Fibroblast of upper back skin (primary cell): ENCODE data around the gene POLR3A.

Source experiments
- DNase-seq: peaks from one replicate; pipeline ENCODE4 v3.0.0-alpha.2; 2013

Gene POLR3A

DNA sequence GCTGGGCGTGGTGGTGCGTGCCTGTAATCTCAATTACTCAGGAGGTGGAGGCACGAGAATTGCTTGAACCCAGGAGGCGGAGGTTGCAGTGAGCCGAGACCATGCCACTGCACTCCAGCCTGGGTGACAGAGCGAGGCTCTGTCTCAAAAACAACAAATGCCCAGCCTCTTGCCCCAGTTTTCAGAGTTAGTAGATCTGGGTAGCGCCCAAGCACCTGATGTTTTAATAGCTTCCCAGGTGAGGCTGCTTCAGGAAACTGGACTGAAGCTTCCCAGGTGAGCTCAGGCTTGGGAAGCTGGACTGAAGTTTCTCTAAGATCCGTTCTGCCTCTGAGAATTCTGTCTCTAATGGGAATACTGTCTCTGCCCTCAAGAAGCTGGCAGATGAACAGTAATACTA, 16.5 kb upstream of the POLR3A start:
- DNase-seq, result no peak

DNA sequence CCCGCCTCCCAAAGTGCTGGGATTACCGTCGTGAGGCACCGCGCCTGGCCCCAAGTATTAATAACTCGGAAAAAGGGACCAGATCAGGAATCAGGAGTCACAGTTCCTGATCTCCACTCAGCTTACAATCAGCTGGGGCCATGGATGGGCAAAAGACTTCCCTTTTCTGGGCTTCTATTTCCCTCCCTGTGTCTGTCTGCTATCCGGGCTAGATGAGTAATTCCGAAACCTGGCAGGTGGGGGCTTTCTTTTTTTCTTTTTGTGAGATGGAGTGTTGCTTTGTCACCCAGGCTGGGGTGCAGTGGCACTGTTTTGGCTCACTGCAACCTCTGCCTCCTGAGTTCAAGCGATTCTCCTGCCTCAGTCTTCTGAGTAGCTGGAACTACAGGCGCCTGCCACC, 15.9 kb upstream of the POLR3A start:
- DNase-seq, result no peak

DNA sequence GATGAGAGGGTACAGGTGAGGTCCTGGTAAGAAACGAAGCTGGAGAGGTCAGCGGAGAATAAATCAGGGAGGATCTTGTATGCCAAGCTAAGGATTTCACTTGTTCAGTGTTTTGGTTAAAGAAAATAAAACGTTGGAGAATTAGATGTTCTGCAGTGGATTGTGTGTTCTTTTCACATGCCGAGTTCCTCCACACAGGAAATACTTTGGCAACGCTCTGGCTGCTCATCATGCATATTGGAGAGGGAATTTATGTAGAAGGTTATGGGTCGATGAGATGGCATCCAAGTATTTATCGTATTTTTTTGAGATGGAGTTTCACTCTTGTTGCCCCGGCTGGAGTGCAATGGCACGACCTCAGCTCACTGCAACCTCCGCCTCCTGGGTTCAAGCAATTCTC, 15.4 kb upstream of the POLR3A start:
- no peak for DNase-seq

DNA sequence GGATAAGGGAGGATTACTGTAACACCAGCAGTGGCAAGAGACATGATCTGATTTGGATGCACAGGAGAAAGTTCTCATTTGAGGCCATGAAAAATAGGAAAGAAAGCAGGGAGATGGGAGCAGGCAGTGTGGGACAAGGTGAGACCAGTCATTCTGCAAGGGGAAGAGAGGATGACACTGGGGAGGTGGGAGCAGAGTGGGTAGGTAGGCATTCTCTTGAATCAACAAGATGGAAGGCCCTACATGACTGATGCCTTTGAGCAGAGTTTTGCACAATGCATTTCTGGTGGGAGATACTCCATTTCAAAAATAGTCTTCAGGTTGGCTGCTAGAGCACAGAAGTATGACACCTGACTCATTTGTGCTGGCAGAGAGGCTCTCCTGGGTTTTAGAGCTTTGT, 14.9 kb upstream of the POLR3A start:
- no peak for DNase-seq

DNA sequence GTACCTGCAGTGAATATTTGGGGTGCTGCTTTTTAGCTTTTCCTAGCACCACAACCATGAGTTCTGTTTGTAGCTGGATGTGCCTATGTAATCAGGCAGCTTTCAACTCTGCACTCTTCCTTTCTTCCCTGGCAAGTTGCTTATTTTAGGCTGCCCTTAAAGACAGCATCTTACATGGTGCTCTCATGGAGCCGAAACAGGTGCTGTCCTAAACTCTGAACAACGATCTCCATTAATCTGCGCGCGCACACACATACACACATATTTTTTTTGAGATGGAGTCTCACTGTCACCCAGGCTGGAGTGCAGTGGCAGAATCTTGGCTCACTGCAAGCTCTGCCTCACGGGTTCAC, 13.4 kb upstream of the POLR3A start:
- no peak for DNase-seq

DNA sequence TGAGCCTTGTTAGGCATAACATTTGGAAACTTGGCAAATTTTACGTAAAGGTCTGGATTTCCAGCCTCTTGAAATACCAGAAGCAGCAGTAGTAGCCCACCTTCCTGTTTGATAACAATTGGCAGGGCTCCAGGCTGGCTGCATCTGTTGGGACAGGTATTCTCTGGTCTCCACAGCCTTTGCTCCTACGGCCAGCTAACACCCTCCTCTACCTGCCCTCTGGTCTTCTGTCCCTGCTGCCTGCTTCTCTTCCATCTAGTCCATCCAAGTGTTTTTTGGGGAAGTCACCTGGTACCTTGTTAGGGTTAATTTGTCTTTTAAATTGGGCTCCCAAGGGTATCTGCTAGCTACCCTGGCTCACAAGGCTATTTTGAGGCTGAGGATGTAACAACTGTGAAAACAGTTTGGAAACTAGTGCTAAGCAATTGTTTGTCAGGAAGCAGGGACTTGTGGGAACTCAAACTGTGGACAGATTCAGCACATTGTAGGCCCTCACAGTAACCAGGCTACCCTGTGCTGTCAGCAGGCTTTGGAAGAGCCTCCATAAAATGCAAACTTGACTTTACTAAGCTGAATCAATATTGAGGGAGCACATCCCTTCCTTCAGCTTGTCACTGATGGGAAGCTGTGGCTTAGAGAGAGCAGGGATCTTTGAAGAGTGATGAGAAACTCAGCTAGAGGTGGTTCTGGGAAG, 12.9 kb upstream of the POLR3A start:
- DNase-seq, result no peak

DNA sequence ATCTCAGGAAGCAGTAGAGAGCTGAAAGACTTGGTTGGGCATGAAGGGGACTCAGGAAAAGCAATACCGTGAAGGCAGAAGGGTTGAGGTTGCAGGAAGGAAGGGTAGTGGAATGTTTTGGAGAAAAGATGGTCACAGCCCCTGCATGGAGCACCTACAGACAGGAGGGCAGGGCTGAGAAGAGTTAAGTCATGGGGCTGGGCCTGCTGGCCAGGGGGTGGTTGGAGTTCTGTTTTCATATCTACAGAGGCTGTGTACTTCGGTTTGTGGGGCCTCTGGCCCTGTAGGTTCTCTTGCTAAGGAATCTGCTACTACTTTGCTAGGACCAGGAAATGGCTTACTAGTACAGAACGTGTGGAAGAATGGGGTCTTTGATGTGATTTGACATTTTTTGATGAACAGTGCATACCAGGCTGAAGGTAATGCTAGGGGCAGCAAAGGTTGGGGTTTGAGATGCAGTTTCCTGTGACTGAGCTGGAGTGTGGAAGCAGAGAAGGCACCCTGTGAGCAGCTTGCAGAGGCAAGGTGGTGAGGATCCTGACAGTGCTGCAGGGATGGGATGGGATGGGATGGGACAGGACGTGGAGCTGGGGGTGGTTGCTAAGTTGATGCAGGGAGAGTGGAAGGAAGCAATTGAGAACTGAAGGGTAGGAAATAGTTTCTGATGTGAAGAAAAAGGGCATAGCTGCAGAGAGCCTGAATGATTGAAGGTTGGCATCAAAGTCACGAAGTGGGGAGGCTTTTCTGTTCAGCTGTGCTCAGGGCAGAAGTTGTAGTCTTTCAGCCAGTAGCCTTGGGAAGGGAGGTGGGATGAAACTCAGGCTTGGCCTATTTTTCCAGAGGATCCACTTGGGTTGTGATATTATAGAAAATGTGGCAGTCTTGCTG, 12.1 kb upstream of the POLR3A start:
- no peak for DNase-seq

DNA sequence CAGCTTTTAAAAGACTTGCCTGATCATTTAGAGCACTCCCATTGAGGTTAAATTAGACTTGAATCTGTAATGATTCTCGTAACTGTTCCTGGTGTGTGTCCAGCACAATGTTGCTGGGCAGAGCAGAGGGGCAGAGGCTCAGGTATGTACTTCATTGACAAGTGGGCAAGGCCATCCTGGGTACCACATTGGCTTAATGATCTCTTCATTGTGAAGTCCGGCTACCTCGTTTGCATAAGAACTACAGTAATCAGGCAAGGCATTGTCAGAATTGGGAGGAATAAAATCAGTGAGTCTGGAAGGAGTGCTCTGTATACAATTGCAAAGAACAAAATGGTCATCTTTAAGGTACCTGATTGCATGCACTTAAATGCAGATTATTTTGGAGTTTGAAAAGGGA, 10.4 kb upstream of the POLR3A start:
- DNase-seq, result no peak

DNA sequence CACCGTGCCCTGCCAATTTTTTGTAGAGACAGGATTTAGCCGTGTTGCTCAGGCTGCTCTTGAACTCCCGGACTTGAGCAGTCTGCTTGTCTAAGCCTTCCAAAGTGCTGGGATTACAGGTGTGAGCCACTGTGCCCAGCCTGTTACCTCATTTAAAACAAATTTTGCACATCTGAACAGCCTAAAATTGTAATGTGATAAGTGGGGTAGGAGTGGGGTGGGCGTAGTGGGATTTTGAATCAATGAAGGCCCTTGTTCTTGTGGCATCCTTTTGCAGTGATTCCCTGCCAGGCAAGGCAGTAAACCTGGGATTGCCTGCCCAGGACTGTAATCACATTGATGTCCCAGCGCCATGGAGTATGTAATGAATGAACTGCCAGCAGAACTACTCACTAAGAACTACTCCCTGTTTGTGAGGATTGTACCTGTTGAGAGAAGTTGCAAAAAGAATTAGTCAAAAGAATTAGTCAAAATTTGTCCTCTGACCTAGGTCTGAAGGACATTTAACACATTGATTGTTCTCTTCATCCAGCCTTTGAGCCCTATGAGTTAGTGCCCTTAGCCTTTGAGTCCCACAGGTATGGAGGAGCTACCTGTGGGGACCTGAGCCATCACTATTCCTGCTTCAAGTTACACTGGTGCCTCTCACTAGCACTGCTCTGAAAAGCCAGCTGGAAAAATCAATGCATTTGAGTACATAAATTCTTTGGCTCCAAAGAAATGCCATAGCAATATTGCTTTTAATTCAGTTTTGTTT, 9.7 kb upstream of the POLR3A start:
- no peak for DNase-seq

DNA sequence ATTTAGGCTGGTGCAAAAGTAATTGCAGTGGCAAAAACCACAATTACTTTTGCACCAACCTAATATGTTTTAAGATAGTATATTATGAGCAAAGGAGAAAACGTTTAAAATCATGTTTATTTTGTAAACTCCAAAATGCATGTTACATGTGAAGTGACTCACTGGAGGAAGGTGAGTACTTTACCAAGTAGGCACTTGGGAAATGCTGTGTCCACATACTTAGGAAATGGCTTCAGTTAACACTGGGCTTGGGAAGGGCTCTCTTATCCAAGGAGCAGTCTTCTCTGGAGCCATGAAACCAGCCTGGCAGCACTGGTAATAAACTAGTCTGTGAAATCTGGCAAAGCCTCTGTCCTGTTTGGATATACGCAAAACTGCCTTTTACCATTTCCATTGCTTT, 8.8 kb upstream of the POLR3A start:
- no peak for DNase-seq

DNA sequence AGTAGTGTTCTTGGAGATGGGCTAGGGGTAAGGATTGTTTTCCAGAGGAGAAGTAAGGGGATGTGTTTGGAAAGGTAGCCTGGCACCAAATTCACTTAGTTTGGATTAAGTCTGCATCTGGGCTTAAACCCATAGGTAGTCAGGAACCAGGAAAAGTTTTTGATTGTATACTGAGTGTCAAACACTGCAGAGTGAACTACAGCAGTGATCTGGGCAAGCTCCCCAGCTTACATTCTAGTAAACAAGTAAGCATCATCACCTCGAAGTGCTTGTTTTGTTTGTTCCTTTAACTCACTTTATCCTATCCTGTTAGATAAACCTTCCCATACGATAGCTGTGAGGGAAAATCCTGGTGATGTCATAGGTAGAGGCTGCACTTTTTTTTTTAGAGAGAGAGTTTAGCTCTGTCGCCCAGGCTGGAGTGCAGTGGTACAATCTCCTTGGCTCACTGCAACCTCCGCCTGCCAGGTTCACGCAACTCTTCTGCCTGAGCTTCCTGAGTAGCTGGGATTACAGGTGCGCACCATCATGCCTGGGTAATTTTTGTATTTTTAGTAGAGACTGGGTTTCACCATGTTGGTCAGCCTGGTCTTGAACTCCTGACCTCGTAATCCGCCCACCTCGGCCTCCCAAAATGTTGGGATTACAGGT, 6.7 kb upstream of the POLR3A start:
- DNase-seq, result no peak

DNA sequence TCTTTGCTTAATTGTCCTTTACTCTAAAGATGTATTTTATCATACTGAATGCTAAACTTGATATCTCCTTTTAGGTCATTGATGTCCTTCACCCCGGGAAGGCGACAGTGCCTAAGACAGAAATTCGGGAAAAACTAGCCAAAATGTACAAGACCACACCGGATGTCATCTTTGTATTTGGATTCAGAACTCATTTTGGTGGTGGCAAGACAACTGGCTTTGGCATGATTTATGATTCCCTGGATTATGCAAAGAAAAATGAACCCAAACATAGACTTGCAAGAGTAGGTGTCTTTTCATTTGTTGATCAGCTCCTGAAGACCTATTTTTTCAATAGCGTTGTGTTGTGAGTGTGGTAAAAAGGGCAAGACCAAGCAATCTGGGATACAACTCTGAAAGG, 6.1 kb upstream of the POLR3A start:
- DNase-seq, result no peak

DNA sequence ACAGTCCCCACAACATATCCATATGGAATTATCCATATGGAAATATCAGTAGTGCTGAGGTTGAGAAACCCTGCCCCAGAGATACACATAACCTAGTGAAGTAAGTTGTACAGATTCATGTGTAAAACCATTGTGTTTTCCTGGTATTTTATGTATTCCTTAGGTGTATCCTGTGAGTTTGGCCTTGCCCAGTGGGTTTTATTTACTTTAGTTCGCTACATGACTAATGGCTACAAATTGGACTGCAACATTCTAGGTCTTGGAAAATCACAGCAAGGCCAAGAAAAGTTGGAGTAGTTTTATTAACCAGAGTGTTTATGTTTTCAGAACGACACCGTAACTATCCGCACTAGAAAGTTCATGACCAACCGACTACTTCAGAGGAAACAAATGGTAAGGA, 5.7 kb upstream of the POLR3A start:
- DNase-seq, result no peak

DNA sequence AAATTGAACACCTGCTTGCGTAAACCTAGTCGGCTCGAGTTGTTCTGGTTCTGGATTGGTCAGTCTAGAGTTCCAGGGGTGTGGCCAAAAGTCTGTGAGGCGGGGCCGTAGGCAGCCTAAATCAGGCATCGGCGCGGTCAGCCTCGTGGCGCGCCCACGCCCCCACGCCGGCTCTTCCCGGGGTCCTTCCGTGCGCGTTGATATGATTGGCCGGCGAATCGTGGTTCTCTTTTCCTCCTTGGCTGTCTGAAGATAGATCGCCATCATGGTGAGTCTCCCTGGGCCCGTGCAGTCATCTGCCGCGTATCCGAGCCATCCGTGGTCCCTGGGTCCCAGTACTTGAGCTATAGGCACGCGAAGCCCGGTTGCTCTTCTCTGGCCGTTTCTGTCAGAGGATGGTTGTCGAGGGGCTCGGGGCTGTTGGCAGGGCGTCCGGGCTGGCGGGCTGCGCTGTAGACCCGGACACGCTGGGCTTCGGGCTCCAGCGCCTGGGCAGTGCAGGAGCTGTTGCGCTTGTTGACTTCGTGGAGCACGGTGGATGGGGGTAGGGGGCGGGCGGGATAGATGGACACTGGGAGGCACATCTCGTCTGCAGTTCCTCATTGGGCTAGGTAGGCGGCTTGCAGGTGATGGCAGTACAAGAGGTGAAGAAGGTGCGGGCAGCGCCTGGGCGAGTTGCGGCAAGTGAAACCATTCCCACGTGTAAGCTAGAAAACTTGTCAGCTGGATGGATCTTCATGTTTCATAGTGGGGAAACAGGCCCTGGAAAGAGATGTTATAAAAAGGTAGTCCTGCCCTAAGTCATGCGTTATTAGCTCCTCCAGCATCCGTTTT, 4.5 kb upstream of the POLR3A start, which contains the start of gene RPS24:
RPS24 (plus strand) TSS at position 227 of the 834 bp plus-strand sequence; CDS start at position 266, 39 bp downstream.
- peak; percentile 97 for DNase-seq

DNA sequence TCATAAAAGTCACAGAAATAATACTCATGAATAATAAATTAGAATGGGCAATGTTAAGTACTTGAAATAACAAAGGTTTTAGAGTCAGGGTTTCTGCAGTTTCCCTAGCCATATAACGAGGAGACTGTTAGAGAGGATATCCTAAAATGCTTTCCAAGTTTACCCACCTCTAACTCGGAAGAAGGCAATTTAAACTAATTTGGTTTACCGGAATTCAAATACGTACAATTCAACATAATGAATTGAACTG, 4.0 kb upstream of the POLR3A start:
- DNase-seq, result no peak

DNA sequence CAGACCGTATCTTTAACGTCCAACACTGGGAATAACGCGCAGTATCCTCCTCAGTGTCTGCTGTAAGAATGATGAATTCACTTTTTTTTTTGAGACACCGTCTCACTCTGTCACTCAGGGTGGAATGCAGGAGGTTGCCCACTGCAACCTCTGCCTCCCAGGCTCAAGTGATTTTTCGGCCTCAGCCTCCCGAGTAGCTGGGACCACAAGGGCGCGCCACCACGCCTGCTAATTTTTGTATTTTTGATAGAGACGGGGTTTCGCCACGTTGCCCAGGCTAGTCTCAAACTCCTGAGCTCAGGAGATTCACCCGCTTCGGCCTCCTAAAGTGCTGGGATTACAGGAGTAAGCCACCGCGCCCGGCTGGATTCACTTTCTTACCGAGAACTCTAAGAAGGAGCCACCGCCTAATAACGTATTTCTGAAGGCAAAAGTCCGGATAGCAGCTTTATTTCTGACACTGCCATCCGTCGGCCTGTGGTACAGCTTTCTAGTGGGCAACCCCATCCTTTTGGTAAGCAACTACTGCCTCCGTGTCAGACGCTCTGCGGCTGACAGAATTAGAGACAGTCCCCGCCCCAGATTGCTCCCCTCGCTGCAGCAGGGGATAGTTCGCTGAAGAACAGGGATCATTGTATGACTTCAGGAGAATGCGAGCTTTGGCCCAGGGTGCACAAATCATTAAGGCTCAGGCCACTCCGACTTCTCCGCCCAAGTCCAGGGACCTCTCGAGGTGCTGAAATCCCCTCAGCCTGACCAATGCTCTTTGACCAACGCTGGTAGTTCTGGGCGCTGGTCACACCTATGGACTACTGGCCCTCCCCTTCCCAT, 662 bp downstream of the POLR3A start:
- no peak for DNase-seq

DNA sequence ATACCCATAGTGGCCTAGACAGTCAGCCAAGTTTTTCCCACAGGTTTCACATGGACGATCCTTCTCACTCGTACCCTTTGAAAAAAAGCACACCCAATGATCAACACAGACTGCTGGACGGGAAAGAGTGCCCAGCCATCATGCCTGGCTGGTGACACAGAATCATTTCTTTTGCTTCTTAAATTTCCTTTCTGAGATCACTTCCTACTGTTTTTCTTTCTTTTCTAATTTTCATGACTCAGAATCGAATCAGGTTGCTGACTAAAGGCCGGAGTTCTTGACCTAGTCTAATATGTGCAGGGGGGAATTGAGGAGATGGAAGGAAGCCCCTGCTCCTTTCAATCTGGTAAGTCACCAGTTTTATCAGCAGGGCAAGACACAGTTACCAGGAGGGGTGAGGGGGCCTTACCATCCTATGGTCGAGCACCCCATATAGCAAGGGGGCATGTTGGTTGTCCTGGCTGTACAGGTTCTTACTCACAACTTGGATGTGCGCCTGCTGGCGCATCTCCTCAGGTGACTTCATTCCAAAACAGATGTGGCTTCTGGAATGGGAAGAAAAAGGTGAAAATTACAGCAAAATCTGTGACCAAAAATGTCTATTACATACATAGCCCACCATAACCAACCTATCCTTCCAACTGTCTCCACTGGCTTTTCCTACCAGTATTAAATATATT, 3.5 kb downstream of the POLR3A start:
- DNase-seq, result no peak

DNA sequence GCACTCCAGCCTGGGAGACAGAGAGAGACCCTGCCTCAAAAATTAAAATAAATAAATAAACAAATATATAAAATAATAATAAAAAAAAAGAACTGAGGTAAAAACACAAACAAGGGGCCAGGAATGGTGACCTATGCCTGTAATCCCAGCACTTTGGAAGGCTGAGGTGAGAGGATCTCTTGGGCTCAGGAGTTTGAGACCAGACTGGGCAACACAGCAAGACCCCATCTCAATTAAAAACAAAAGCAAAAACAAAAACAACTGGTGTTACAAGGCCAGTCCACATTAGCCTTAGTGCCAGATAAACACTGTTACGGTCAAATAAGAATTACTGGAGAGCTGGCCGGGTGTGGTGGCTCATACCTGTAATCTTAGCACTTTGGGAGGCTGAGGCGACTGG, 5.6 kb downstream of the POLR3A start:
- DNase-seq, result no peak

DNA sequence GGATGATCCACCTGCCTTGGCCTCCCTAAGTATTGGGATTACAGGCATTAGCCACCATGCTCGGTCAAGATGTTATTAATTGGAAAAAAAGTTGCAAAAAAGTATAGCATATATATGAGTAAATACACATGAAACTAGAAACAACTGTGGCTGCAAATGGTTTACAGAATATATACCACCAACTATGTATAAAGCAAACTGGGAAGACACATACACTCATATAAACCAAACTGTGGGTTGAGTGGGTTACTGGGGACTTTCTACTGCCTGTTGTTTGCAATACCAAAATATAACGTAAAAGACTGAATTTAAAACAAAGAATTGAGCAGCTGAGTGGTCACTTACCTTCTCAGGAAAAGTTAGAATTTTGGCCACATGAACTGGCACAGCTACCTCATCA, 8.1 kb downstream of the POLR3A start:
- no peak for DNase-seq

DNA sequence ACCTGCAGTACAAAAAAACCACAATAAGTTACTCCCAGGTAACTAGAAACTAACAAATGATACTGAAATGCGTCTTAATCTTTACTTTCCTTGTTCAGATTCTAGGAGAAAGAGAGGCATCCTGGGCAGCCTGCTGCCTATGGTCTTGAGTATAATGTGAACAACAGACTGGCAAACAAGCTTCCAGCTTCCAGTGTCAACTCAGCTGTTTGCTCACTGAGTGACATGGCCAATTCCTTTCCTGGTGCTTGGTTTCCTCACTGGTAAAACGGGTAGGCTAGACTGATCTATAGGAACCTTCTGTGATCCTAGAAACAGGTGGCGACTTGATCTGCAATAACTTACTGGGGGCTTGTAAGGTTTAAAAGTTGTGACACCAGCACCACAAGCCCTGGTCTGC, 10.1 kb downstream of the POLR3A start:
- no peak for DNase-seq

DNA sequence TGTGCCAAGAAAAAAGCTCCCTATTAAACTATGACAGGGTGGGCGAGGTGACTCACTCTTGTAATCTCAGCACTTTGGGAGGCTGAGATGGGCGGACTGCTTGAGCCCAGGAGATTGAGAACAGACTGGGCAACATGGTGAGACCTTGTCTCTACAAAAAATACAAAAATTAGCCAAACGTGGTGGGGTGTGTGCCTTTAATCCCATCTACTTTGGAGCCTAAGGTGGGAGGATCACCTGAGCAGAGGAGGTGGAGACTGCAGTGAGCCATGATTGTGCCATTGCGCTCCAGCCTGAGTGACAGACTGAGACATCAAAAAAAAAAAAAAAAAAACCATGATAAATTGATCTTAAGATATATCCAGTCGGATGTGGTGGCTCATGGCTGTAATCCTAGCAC, 11.5 kb downstream of the POLR3A start:
- DNase-seq, result no peak
